ENCODE results near the gene COMTD1.

DNA sequence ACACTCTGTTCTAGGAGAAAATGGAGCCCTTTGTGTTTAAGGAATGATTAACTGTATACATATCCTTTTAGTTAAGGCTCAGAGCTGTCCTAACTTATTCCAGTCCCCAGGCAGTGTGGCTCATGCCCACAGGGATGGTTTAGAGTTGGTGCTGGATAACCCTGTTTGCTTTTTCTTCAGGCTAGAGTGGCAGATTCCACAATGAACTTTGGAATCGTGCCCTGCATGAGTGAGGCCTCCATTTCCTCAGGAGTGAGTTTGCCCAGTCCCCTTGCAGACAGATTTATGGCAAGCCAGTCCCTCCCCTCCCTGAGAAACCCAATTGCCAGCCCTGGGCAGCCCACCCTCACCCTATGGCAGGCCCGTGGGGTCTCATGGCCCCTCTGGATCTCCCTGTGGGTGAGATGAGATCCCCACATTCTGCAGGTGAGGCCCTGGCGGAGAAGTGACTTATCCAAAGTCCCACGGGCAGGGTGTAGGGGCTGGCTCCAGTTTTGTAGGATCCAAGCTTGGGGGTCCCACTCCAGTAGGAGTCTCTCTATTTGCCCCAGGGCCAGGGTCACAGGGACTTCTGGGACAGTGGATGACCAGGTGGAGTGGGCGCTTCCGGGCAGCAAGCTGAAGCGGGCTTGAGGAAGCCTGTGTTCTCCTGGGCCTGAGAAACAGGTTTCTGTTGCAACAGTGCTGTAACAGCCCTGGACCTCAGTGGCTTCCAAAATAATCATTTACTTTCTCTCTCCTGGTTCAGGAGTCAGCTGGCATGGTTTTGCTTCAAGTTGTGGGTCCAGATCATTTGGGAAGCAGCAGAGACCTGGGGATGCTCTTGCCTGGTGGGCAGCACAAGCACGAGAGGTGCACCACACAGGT, 9.0 kb upstream of the COMTD1 start:
- TF ChIP-seq, protein P1, sequence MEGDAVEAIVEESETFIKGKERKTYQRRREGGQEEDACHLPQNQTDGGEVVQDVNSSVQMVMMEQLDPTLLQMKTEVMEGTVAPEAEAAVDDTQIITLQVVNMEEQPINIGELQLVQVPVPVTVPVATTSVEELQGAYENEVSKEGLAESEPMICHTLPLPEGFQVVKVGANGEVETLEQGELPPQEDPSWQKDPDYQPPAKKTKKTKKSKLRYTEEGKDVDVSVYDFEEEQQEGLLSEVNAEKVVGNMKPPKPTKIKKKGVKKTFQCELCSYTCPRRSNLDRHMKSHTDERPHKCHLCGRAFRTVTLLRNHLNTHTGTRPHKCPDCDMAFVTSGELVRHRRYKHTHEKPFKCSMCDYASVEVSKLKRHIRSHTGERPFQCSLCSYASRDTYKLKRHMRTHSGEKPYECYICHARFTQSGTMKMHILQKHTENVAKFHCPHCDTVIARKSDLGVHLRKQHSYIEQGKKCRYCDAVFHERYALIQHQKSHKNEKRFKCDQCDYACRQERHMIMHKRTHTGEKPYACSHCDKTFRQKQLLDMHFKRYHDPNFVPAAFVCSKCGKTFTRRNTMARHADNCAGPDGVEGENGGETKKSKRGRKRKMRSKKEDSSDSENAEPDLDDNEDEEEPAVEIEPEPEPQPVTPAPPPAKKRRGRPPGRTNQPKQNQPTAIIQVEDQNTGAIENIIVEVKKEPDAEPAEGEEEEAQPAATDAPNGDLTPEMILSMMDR (IDR thresholded peaks at IDR 0.05): no peak
- no peak for TF ChIP-seq EZH2 (IDR thresholded peaks at IDR 0.05; ENCODE audit: borderline replicate concordance, insufficient read depth, low read depth, low read length, poor library complexity, severe bottlenecking)

All from B cell (primary cell).